Upper lobe of left lung (tissue), 6 donors: ENCODE results near the gene SPTB. TPM values are rescaled to one million over a fixed set of nuclear protein-coding genes. Genes with fewer than 3 reads are reported as not detected.

Experiments
- ATAC-seq, 2 donors: fragments of 200-7000 bp; cut with Tn5 transposase; one replicate each; pipeline ENCODE4 v1.9.1; 2022; ENCODE audit warnings: mild to moderate bottlenecking in 2 of 2, moderate library complexity in 2 of 2; ENCODE audit not compliant: low FRiP score in 2 of 2
- DNase-seq, 2 donors: peaks; one replicate each; pipeline ENCODE4 v3.0.0-alpha.2; 2019 to 2020
- H3K27ac ChIP-seq, 4 donors: fragments of 200-600 bp; sonication (generic); one replicate each; pipeline ENCODE4 v1.5.1; 2016 to 2019
- H3K27me3 ChIP-seq, 4 donors: fragments of 200-600 bp; sonication (generic); one replicate each; pipeline ENCODE4 v1.5.1; 2017 to 2019
- H3K36me3 ChIP-seq, 4 donors: fragments of 200-600 bp; sonication (generic); one replicate each; pipeline ENCODE4 v1.5.1; 2016 to 2019
- H3K4me1 ChIP-seq, 4 donors: fragments of 200-600 bp; sonication (generic); one replicate each; pipeline ENCODE4 v1.5.1; 2018 to 2019
- H3K4me3 ChIP-seq, 4 donors: fragments of 200-600 bp; sonication (generic); one replicate each; pipeline ENCODE4 v1.5.1; 2017 to 2019; ENCODE audit warnings: mild to moderate bottlenecking in 2 of 4, moderate library complexity in 1 of 4
- H3K9me3 ChIP-seq, 4 donors: fragments of 200-600 bp; sonication (generic); one replicate each; pipeline ENCODE4 v1.5.1; 2018 to 2019
- CTCF ChIP-seq, 6 experiments: fragments of 450-650 bp in 4 of 6; fragments of 200-600 bp in 2 of 6; sonication (generic) in 2 of 6; IDR thresholded peaks; one replicate each; pipeline ENCODE4 v1.5.1; 2016 to 2019; ENCODE audit warnings: antibody characterized with exemption in 6 of 6
- EP300 ChIP-seq, 4 donors: sonication (generic); formaldehyde crosslinking; IDR thresholded peaks; one replicate each; pipeline ENCODE4 v1.5.1; 2017; ENCODE audit warnings: antibody characterized with exemption in 4 of 4, control low read depth in 2 of 4
- POLR2A ChIP-seq, 4 donors: fragments of 450-650 bp; IDR thresholded peaks; one replicate each; pipeline ENCODE4 v1.5.1; 2016 to 2017; ENCODE audit warnings: antibody characterized with exemption in 4 of 4, mild to moderate bottlenecking in 2 of 4
- POLR2AphosphoS5 ChIP-seq, 2 donors: sonication (generic); formaldehyde crosslinking; IDR thresholded peaks; one replicate each; pipeline ENCODE4 v1.5.1; 2017; ENCODE audit warnings: antibody characterized with exemption in 2 of 2
- WGBS, 2 donors: methylation state at CpG; one replicate each; pipeline ENCODE4 v1.1.5; 2017 to 2018; 5-methylcytosine and 5-hydroxymethylcytosine counted together
- total RNA-seq, 6 donors: library from RNA; depleted of rRNA in 4 of 6; stranded (reverse); fragments of >200 nt in 4 of 6; gene quantifications; one replicate each; pipeline versions ENCODE4 v1.1.0 to v1.2.1, GENCODE V29; 2016 to 2021
- donor health status: DM: no; HTN: no; CAD: no; lungs with moderate emphysema.
- donor health status: DM: no; HTN: yes; CAD: no; lungs with severe emphysema.

Gene SPTB
- total RNA-seq, 6 donors from 2014 or later = 2.1 to 3.3 (median 2.7) TPM

- DNase-seq (no peak), ATAC-seq (no peak)
- Histone ChIP-seq H3K4me1 (peaks cover 0 to 14% (median 8%) of the 10 kb centered on the region in 4 donors), H3K27me3 (no peaks in the 10 kb centered on the region), H3K4me3 (no peak overlapping the region), H3K27ac (no peak overlapping the region), H3K9me3 (no peaks in the 10 kb centered on the region), H3K36me3 (no peaks in the 10 kb centered on the region)
- TF ChIP-seq EP300 (IDR thresholded peaks at IDR 0.05) = no peak
- TF ChIP-seq POLR2AphosphoS5 (IDR thresholded peaks at IDR 0.05) = no peak
- no peak for TF ChIP-seq CTCF (IDR thresholded peaks at IDR 0.05)
- no peak for TF ChIP-seq POLR2A (IDR thresholded peaks at IDR 0.05)
- WGBS, 2 donors = 92 to 96% methylated on average over 7 to 12 of the region's 12 CpGs
Measured at GRCh38 chr14:64804754-64805260, 74.9 kb downstream of the SPTB start.

GRCh38 chr14:64801800-64802199 is 77.9 kb downstream of the SPTB start:
- ATAC-seq (no peak), DNase-seq (no peak)
- TF ChIP-seq POLR2A (IDR thresholded peaks at IDR 0.05) = no peak
- no peak for TF ChIP-seq EP300 (IDR thresholded peaks at IDR 0.05)
- TF ChIP-seq CTCF (IDR thresholded peaks at IDR 0.05) = peak in 1 of 6 experiments; percentile 13
- TF ChIP-seq POLR2AphosphoS5 (IDR thresholded peaks at IDR 0.05) = no peak
- no peak overlapping the region for H3K27ac ChIP-seq
- no peaks in the 10 kb centered on the region for H3K36me3 ChIP-seq
- peaks cover 0 to 10% (median 7%) of the 10 kb centered on the region in 4 donors for H3K4me1 ChIP-seq
- H3K27me3 ChIP-seq = no peaks in the 10 kb centered on the region
- WGBS, 2 donors = 89% methylated on average over 1 of the region's 1 CpG; no CpG with 5 or more reads in 1 of the 2 donors
- no peak overlapping the region for H3K4me3 ChIP-seq
- H3K9me3 ChIP-seq = no peaks in the 10 kb centered on the region

- Histone ChIP-seq H3K4me3 (no peak overlapping the region), H3K4me1 (peaks cover 0 to 3% (median 2%) of the 10 kb centered on the region in 4 donors), H3K27ac (no peak overlapping the region), H3K36me3 (no peaks in the 10 kb centered on the region), H3K27me3 (no peaks in the 10 kb centered on the region), H3K9me3 (no peaks in the 10 kb centered on the region)
- no peak for ATAC-seq
- TF ChIP-seq POLR2A (IDR thresholded peaks at IDR 0.05) = no peak
- no peak for TF ChIP-seq POLR2AphosphoS5 (IDR thresholded peaks at IDR 0.05)
- TF ChIP-seq CTCF (IDR thresholded peaks at IDR 0.05) = no peak
- TF ChIP-seq EP300 (IDR thresholded peaks at IDR 0.05) = no peak
- WGBS, 2 donors = 93 to 96% methylated on average over 4 to 11 of the region's 11 CpGs
- DNase-seq = no peak
Measured at GRCh38 chr14:64801046-64801445, 78.7 kb downstream of the SPTB start.

GRCh38 chr14:64800000-64800399 is 79.7 kb downstream of the SPTB start:
- Histone ChIP-seq H3K4me3 (no peak overlapping the region), H3K36me3 (no peaks in the 10 kb centered on the region), H3K9me3 (no peaks in the 10 kb centered on the region), H3K4me1 (no peaks in the 10 kb centered on the region), H3K27me3 (no peaks in the 10 kb centered on the region), H3K27ac (no peak overlapping the region)
- DNase-seq (peak in 1 of 2 donors; percentile 36), ATAC-seq (peak in 1 of 2 donors; percentile 37)
- WGBS, 2 donors = 31 to 84% methylated on average over 3 of the region's 3 CpGs
- TF ChIP-seq CTCF (IDR thresholded peaks at IDR 0.05) (peak in 5 of 6 experiments; percentile 14 to 51 (median 31)), POLR2A (IDR thresholded peaks at IDR 0.05) (no peak)

GRCh38 chr14:64799555-64799954 is 80.2 kb downstream of the SPTB start:
- WGBS, 2 donors = 95 to 98% methylated on average over 7 to 10 of the region's 10 CpGs
- no peak overlapping the region for H3K4me3 ChIP-seq
- H3K27me3 ChIP-seq = no peaks in the 10 kb centered on the region
- no peak for DNase-seq
- no peaks in the 10 kb centered on the region for H3K4me1 ChIP-seq
- H3K27ac ChIP-seq = no peak overlapping the region
- TF ChIP-seq POLR2A (IDR thresholded peaks at IDR 0.05) (no peak), POLR2AphosphoS5 (IDR thresholded peaks at IDR 0.05) (no peak), EP300 (IDR thresholded peaks at IDR 0.05) (no peak), CTCF (IDR thresholded peaks at IDR 0.05) (no peak)
- H3K9me3 ChIP-seq = no peaks in the 10 kb centered on the region
- no peak for ATAC-seq
- H3K36me3 ChIP-seq = no peaks in the 10 kb centered on the region
